Cerebellar nuclear complex (tissue), 1 donor: Measurements from ENCODE around the gene SDC4.

Experiments used
- DNase-seq, 2 experiments: peaks; one replicate each; lab custom pipeline; 2025; lab: John Stamatoyannopoulos, UW

The SDC4 gene

GRCh38 chr20:45297786-45298497 lies 50.3 kb downstream of the SDC4 start:
- DNase-seq: no peak

GRCh38 chr20:45294659-45295058 lies 53.6 kb downstream of the SDC4 start:
- DNase-seq: no peak

- DNase-seq: no peak
Measured at GRCh38 chr20:45294003-45294368, 54.2 kb downstream of the SDC4 start.

- no peak for DNase-seq
Measured at GRCh38 chr20:45293041-45294002, 54.9 kb downstream of the SDC4 start.

GRCh38 chr20:45292343-45292742 lies 55.9 kb downstream of the SDC4 start:
- no peak for DNase-seq

GRCh38 chr20:45291526-45291925 lies 56.7 kb downstream of the SDC4 start:
- no peak for DNase-seq

DNA sequence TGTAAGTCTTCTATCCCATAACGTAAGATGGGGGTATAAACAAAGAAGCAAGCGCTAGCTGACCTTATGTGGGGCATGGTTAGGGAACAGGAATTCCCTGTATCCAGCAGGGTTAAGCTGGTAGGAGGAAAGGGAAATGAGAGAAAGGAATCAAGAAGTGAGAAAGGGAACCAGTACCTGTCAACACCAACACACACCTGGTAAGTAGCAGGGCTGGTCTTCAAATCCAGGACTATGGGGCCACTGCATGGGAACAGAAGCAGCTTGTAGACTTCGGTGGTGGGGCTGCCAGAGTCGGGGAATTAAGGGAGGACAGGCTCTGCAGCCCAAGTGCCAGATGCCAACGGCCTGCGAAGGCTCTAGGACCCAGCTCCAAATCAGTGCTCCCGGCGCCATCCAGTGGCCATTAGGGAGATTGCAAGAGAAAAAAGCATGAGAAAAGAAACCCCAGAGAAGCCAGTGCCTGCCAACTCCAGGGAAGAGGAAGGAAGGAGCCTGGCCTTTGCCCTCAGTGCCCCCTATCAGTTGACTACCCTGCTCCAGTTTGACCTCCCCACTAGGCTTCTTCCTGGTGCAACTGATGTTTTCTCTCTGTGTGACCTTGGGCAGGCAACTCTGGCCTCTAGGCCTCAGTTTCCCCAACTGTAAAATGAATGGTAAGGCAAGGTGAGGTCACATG lies 57.4 kb downstream of the SDC4 start:
- no peak for DNase-seq

GRCh38 chr20:45289942-45290676 lies 58.1 kb downstream of the SDC4 start:
- DNase-seq: no peak

DNA sequence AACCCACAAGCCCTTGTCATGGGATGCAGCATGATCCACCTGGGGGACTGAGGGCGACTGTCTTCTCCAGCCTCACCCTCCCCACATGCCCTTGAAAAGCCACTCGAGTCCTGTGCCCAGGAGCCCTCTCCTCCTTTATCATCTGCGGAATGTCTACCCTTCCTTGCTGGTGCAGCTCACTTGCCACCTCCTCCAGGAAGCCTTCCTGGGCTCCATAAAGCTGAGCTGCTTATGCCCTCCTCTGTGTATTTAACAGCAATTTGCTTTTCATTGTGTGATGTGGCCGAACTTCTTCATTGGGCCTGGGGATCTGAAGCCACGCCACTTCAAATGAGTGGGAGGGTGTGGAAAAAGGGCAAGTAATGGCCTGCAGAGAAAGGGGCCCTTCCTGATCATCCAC lies 59.4 kb downstream of the SDC4 start:
- no peak for DNase-seq

DNA sequence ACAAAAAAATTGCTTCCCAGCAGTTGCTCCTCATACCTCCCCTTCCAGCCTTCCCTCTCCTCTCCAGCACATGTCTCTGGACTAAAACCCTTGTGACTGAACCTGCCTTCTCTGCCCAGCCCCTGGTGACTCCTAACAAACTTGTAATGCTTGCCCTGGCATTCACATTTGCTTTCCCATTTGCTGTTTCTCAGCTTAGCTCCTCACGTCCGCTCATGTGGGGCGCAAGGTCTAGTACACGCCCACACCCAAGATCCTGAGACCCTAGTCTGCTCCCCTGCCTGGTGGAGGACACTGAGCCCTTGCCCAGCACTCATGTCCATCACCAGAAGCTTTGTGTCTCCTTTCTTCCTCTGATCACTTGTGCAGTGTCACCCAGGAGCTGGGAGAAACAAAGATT lies 59.8 kb downstream of the SDC4 start:
- DNase-seq: no peak

DNA sequence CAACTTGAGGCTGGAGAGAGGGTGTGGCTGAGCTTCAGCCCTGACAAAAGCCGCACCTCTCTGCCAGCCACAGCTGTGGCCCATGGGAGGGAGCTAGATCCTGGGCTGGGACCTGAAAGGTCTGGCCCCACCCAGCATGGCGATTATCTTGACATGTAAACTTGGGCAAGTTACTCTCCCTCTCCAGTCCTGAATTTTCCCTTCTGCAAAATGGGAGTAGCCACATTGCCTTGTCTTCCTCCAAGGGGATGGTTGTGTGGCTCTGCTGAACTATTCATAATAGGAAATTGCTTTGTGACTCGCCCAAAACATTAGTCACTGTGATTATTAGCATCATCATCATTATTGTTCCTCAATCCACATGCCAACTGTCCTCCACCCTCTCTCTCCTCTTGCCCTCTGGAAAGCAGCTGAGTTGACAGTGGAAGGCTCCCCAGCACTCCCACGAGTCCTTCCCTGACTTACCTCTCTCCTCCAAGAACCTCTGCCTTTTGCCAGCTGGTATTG lies 64.6 kb downstream of the SDC4 start:
- no peak for DNase-seq

DNA sequence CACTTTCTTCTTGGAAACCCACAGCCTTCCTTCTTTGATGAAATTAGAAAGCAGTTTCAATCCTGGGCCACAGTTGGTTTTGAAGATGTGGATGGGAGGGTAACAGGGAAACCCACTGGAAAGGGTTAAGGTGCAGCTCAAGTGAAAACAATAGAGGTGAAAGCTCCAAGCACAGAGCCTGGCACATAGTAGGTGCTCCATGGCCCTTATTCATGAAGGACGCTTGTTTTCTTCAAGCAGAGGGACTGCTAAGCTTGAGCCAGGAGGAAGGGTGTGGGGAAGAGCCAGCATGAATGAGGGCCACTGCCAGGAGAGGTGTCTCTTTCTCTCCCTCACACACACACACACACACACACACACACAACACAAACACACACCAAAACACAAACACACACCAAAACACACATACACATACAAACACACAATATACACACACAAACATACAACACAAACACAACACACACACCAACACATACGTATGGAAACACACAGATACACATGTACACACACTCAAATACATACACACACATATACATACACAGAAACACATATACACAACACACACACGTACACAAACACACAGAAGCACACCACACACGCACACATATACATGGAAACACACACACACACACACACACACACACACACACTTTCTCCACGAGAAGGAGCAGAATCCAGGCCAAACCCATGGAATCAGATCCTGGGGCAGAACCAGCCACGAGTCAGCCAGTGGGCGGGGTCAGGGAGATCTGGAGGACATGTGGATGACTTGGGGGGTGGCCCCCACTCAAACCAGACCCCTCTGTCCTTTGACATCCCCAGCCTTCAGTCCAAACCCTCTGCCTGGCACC lies 65.3 kb downstream of the SDC4 start:
- DNase-seq: no peak

DNA sequence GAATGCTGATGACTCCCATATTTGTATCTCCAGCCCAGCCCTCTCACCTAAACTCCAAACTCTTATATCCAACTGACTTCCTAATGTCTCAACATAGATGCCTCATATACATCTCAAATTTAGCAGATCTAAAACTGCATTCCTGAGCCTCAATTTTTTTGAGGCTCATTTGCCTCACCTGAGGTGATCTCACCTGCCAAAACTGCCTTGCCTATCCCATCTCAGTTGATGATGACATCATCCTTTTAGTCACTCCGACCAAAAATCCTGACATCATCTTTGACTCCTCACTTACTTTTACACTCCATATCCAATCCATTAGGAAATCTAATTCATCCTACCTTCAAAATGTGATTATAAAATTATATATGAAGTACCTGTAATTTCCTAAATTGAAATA lies 68.2 kb downstream of the SDC4 start:
- no peak for DNase-seq

DNA sequence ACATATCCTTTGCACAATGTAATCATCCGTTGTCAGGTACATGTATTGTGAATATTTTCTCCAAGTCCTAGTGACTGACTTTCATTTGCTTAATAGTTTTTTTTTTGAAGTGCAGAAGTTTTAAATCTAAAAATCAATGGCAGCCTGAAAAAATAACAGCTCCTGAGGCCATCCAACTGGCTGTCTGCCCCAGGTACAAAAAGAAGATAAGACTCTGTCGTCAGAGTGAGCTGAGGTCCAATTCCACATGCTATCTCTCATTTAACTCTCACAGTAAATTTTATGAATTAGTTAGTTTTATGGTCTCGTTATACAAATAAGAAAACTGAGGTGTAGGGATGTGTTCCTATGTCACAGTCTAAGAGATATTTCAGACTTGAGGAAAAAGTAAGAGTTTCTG lies 72.9 kb downstream of the SDC4 start:
- DNase-seq: no peak
